PC-9 (cell line): ENCODE results near the gene CSF1R.

Source experiments
- EZH2 ChIP-seq: fragments of 200-600 bp; sonication (generic); IDR thresholded peaks from 2 replicates; pipeline ENCODE4 v1.8.0; 2017; ENCODE audit warnings: antibody characterized with exemption, low read depth
- TF ChIP-seq, protein P1 (sequence below): fragments of 200-600 bp; sonication (generic); conservative IDR thresholded peaks from 2 replicates; pipeline ENCODE4 v1.6.1; 2017; ENCODE audit warnings: mixed run types, antibody characterized with exemption, mild to moderate bottlenecking, moderate library complexity

DNA sequence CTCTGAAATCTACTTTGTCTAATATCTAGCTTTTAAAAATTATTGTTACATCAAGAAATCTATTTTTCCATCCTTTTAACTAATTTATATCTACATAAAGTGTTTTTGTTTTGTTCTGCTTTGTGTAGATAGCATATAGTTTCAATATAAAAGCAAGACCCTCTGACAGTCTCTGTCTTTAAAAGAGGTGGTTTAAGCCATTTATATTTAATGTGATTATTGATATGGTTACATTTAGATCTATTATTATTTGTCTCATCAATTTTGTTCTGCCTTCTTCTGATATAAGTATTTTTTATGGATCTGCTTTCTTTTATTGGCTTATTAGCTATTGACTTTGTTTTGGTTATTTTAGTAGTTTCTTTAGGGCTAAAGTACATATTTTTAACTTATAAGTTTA lies 69.8 kb downstream of the CSF1R start:
- no peak for TF ChIP-seq EZH2
- TF ChIP-seq, protein P1, sequence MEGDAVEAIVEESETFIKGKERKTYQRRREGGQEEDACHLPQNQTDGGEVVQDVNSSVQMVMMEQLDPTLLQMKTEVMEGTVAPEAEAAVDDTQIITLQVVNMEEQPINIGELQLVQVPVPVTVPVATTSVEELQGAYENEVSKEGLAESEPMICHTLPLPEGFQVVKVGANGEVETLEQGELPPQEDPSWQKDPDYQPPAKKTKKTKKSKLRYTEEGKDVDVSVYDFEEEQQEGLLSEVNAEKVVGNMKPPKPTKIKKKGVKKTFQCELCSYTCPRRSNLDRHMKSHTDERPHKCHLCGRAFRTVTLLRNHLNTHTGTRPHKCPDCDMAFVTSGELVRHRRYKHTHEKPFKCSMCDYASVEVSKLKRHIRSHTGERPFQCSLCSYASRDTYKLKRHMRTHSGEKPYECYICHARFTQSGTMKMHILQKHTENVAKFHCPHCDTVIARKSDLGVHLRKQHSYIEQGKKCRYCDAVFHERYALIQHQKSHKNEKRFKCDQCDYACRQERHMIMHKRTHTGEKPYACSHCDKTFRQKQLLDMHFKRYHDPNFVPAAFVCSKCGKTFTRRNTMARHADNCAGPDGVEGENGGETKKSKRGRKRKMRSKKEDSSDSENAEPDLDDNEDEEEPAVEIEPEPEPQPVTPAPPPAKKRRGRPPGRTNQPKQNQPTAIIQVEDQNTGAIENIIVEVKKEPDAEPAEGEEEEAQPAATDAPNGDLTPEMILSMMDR, result no peak
